Cardiac muscle cell (in vitro differentiated cells and primary cell): ENCODE data around the gene PMPCB. TPM values are rescaled to one million over a fixed set of nuclear protein-coding genes. Genes with fewer than 3 reads are reported as not detected.

Source experiments
- DNase-seq, 2 donors: peaks; one replicate each; pipeline versions ENCODE4 v3.0.0 to v3.0.0-alpha.2; 2010 to 2017; ENCODE audit warnings: low read depth in 1 of 2, low spot score in 1 of 2
- H3K27ac ChIP-seq: fragments of 200-600 bp; sonication (generic); 2 replicates; pipeline ENCODE4 v1.5.1; 2016
- H3K27me3 ChIP-seq: fragments of 200-600 bp; sonication (generic); 2 replicates; pipeline ENCODE4 v1.6.0; 2016; ENCODE audit warnings: control low read depth
- H3K36me3 ChIP-seq: fragments of 200-600 bp; sonication (generic); 2 replicates; pipeline ENCODE4 v1.5.1; 2016; ENCODE audit warnings: control low read depth
- H3K4me1 ChIP-seq: fragments of 200-600 bp; sonication (generic); 2 replicates; pipeline ENCODE4 v1.8.1; 2017; ENCODE audit warnings: low read depth, mild to moderate bottlenecking, mixed run types
- H3K4me3 ChIP-seq: fragments of 200-600 bp; sonication (generic); 2 replicates; pipeline ENCODE4 v1.5.1; 2016; ENCODE audit warnings: mild to moderate bottlenecking
- H3K9me3 ChIP-seq: fragments of 200-600 bp; sonication (generic); 2 replicates; pipeline ENCODE4 v1.5.1; 2017; ENCODE audit warnings: low read depth, mild to moderate bottlenecking, control low read depth
- CTCF ChIP-seq: IDR thresholded peaks from 2 replicates; pipeline ENCODE4 v1.5.1; 2012; ENCODE audit warnings: low read depth, mild to moderate bottlenecking, low read length
- polyA plus RNA-seq: library from polyadenylated mRNA; unstranded; fragments of >200 nt; fragmentation: Nextera tagmentation; extraction: Ambion mirVana; gene quantifications from 2 replicates; pipeline ENCODE4 v1.2.1, GENCODE V29; 2016
- total RNA-seq: library from RNA; depleted of rRNA; stranded (reverse); fragments of >200 nt; gene quantifications from 2 replicates; pipeline ENCODE4 v1.2.3, GENCODE V29; 2016

The PMPCB gene
- total and polyA plus RNA-seq, 2 experiments from 2014 or later, result 67.4 to 92.2 TPM

- no peak for DNase-seq
- peaks cover 4% of the 10 kb centered on the region for H3K36me3 ChIP-seq
- no peaks in the 10 kb centered on the region for H3K9me3 ChIP-seq
- no peak overlapping the region for H3K4me3 ChIP-seq
- no peaks in the 10 kb centered on the region for H3K27me3 ChIP-seq
- TF ChIP-seq CTCF, result no peak
- H3K27ac ChIP-seq, result no peak overlapping the region
- peaks cover 6% of the 10 kb centered on the region for H3K4me1 ChIP-seq
These were observed 52.6 kb downstream of the PMPCB start for GRCh38 chr7:103349805-103350204.

Other genes starting within 250 kb of the PMPCB start
- gene FBXL13, start 222.6 kb upstream of the PMPCB start, total RNA-seq, result 1.8 and 2.2 TPM in 2 replicates
- 2.1 and 3.4 TPM in 2 replicates for gene FBXL13, start 222.6 kb upstream of the PMPCB start, polyA plus RNA-seq
- gene ARMC10, start 222.3 kb upstream of the PMPCB start, total RNA-seq, result 29.7 and 33.9 TPM in 2 replicates
- gene ARMC10, start 222.3 kb upstream of the PMPCB start, polyA plus RNA-seq, result 38.4 and 57.6 TPM in 2 replicates
- 7.0 and 9.2 TPM in 2 replicates for gene NAPEPLD, start 148.3 kb upstream of the PMPCB start, total RNA-seq
- gene NAPEPLD, start 148.3 kb upstream of the PMPCB start, polyA plus RNA-seq, result 15.7 and 20.4 TPM in 2 replicates
- 9.3 and 22.7 TPM in 2 replicates for gene DNAJC2, start 47.3 kb downstream of the PMPCB start, total RNA-seq
- 36.4 and 53.0 TPM in 2 replicates for gene DNAJC2, start 47.3 kb downstream of the PMPCB start, polyA plus RNA-seq
- gene PSMC2, start 50.2 kb downstream of the PMPCB start, total RNA-seq, result 75.6 and 90.6 TPM in 2 replicates
- 112 and 156 TPM in 2 replicates for gene PSMC2, start 50.2 kb downstream of the PMPCB start, polyA plus RNA-seq
- gene SLC26A5, start 148.8 kb downstream of the PMPCB start, total RNA-seq, result 0.11 and 0.15 TPM in 2 replicates
- gene SLC26A5, start 148.8 kb downstream of the PMPCB start, polyA plus RNA-seq, result 0.12 and 0.44 TPM in 2 replicates